ENCODE results near the gene HGFAC.

- TF ChIP-seq POLR2A (IDR thresholded peaks at IDR 0.05; ENCODE audit: low read depth, low read length): no peak
- TF ChIP-seq POLR2AphosphoS5 (IDR thresholded peaks at IDR 0.05; ENCODE audit: low read depth, low read length): no peak
- no peak for TF ChIP-seq TAF1 (IDR thresholded peaks at IDR 0.05; ENCODE audit: low read depth, low read length)
- TF ChIP-seq PAX5 (IDR thresholded peaks at IDR 0.05; ENCODE audit: insufficient read depth, low read length, severe bottlenecking): no peak
- TF ChIP-seq POU2F2 (IDR thresholded peaks at IDR 0.05; ENCODE audit: low read depth, low read length): no peak
- TF ChIP-seq SPI1 (IDR thresholded peaks at IDR 0.05; ENCODE audit: low read depth, low read length): no peak
These were observed 43.4 kb downstream of the HGFAC start for GRCh38 chr4:3485011-3485791.

Data from GM12891 (cell line).